Hematopoietic multipotent progenitor cell treated with erythropoietin and hydrocortisone succinate and interleukin-3 and kit ligand, for 15 days (in vitro differentiated cells): Measurements from ENCODE around the gene OPA1.
"Not testable (repeated sequence)": the region's sequence is repeated elsewhere in the genome, so short reads cannot be mapped to it uniquely, and the experiment has no call there.

Experiments used
- DNase-seq: peaks from one replicate; pipeline ENCODE4 v3.0.0-alpha.2; 2015; ENCODE audit warnings: low spot score

The OPA1 gene

GRCh38 chr3:193589129-193589528, 3.9 kb upstream of the OPA1 start:
- no peak for DNase-seq

- no peak for DNase-seq
These were observed 3.4 kb upstream of the OPA1 start for GRCh38 chr3:193589616-193590015.

DNA sequence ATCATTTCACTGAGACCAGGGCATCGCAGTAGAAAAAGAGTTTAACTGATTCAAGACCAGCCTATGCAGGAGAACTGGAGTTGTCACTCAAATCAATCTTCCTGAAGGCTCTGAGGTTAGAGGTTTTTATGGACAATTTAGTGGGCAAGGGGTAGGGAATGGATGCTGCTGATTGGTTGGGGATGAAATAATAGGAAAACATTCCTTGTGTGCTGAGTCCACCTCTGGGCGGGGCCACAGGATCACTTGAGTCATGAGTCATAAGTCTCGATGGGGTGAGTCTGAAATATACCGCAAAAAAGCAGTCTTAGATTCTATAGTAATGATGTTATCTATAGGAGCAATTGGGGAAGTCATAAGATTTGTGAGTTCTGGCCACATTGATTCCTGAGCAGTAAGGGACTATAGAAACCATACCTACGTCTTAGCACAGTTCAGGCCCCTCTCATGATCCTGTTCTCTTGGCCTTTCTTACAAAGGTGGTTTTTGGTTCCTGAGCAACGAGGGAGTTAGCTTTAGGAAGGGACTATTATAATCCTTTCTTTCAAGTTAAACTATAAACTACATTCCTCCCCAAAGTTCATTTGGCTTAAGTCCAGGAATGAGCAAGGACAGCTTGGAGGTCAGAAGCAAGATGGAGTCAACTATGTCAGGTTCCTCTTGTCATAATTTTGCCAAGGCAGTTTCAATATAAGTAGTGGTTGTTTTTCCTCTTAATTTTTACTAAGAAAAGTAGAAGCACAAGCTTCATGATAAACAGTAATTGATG, 2.7 kb upstream of the OPA1 start:
- DNase-seq, result no peak

- DNase-seq, result peak; percentile 33
These were observed 641 bp downstream of the OPA1 start for GRCh38 chr3:193593668-193594030.

DNA sequence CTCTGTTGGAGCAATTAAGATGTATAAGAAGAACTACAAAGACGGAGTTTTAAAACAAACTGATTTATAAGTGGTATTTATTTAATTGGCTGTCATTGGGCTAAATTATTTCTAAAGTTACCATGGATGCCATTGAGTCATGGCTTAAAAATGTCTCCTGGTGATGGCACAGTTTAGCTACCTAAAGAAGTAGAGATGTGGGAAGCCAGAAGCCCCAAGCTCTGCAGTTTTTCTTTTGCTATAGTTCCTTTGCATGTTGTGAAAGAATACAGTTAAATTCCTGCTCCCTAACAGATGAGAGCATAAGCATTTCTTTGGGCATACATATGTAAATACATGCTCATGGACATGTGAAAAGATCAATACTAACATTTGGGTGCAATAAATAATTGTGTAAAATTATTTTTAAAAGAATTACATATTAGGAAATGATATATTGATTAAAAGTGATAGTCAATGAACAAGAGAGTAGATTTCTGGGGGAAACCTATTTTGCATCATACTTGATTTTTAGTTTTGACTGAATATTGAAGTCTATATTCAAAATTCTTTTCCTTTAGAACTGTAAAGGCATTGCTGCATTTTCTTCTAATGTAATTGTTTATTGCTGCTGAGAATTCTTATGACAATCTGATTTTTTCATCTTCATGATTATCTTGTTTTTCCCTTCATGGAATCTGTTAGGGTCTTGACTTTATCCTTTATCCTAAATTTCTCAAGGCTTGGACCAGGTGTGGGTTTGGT, 2.1 kb downstream of the OPA1 start:
- DNase-seq, result no peak

DNA sequence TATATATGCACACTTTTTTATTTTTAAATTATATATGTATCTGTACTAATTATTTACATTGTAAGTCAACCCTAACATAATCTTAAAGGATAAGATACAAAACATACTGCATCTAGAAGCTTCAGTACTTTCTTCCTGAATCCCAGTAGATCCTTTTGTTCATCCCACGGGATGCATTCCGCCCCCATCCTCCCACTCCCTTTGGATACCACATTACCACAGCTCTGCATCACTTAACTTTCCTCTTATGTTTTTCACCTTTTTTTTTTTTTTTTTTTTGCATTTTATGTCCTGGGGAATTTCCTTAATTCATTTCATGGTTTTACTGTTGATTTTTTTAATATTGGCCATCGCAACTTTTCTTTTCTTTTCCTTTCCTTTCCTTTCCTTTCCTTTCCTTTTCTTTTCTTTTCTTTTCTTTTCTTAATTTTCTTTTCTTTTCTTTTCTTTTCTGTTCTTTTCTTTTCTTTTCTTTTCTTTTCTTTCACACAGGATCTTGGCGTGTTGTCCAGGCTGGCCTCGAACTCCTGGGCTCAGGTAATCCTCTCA, 3.0 kb downstream of the OPA1 start:
- no peak for DNase-seq

- no peak for DNase-seq
These were observed 5.2 kb downstream of the OPA1 start for GRCh38 chr3:193598202-193598601.

GRCh38 chr3:193599393-193599792, 6.4 kb downstream of the OPA1 start:
- DNase-seq, result no peak

- peak; percentile 87 for DNase-seq
These were observed 12.9 kb downstream of the OPA1 start for GRCh38 chr3:193605876-193606275.

DNA sequence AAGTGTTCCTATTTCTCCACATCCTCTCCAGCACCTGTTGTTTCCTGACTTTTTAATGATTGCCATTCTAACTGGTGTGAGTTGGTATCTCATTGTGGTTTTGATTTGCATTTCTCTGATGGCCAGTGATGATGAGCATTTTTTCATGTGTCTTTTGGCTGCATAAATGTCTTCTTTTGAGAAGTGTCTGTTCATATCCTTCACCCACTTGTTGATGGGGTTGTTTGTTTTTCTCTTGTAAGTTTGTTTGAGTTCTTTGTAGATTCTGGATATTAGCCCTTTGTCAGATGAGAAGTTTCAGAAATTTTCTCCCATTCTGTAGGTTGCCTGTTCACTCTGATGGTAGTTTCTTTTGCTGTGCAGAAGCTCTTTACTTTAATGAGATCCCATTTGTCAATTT, 13.9 kb downstream of the OPA1 start:
- DNase-seq, result not testable (repeated sequence)

DNA sequence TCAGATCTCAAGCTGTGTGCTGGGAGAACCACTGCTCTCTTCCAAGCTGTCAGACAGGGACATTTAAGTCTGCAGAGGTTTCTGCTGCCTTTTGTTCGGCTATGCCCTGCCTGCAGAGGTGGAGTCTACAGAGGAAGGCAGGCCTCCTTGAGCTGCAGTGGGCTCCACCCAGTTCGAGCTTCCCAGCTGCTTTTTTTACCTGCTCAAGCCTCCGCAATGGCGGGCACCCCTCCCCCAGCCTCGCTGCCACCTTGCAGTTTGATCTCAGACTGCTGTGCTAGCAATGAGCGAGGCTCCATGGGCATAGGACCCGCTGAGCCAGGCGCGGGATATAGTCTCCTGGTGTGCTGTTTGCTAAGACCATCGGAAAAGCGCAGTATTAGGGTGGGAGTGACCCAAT, 17.5 kb downstream of the OPA1 start:
- not testable (repeated sequence) for DNase-seq

GRCh38 chr3:193614430-193614829, 21.4 kb downstream of the OPA1 start:
- DNase-seq, result no peak

DNA sequence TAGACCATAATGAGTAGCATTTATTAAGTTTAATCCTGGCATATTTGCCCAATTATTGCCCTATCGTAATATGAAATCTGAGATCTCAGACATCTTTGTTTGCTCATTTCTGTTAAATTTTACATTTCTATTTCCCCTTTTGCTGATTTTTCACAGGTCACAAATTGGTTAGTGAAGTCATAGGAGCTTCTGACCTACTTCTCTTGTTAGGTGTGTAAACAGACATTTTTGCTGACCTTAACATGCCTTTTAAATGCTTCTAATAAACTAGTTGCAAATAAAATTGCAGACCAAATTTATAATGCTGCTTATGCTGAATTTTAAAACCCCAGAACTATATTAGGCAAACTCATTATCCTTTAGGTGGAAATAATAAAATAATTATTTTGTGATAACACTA, 24.6 kb downstream of the OPA1 start:
- DNase-seq, result no peak

DNA sequence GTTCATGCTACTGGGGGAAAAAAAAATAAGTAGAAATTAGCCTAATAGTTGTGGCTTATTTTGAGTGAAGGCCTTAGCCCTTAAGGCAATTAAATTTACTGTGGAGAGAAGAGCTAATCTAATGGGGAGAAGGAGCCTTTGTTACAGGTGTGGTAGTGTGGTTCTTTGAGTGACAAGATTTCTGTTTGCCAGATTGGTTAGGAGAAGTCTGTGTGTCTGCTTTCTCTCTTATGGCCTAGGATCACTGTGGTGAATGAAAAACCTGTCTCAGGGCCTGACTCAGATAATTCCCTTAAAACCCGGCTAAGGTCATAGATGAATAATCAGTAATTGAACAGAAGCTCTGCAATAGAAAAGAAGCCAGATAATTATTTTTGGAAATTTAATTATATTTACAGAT, 27.0 kb downstream of the OPA1 start:
- DNase-seq, result no peak

DNA sequence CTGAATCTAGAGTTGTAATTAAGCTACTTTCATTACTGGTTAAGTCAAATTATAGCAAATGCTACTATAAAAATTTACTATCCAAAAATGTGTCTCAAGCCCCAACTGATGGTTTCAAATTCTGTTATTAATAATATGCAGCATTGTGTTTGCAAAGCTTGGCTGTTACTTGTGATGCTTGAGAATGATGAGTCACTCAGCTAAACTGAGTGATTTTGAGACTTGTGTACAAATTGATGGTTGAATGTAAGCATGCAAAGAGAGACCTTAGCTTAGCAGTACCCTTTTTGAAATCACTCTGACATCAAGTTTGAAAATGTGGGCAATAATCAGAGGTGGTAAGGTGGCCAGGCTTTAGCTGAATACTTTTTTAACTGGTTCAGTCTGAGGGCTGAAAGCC, 27.6 kb downstream of the OPA1 start:
- DNase-seq, result no peak

DNA sequence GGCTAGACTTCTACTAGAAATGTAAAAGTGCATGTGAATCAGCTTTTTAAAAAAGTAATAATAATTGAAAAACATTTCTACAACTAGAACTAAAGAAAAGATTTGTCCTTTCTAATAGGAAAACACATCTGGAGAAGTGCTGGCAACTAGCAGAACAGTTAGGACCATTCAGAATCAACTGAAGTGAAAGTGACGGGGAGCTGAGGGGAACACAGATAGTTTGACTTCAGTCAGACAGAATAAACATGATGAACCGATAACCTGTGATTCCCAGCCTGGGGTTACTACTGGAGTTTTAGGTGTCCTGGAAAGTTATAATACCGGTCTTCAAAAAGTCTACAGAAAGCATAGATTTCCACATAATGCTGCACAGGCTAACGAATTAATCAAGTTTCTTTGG, 28.1 kb downstream of the OPA1 start:
- no peak for DNase-seq

DNA sequence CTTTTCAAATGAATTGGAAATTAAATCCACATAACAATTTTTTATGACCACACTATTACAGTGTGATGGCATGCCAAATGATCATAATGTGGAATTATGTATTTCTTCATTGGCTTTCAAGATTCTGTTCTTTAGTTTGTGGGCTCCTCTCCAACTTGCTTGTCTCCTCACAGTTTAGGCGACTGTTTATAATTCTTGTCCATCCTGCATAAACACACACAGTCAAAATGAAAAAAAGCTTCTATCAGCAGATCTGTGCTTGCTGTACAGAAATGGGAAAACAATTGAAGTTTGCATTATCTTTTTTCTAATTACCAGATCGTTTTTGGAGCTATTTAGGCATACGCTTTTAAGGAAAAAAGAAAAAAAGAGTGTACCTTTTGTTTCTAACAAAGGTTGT, 37.0 kb downstream of the OPA1 start:
- no peak for DNase-seq

DNA sequence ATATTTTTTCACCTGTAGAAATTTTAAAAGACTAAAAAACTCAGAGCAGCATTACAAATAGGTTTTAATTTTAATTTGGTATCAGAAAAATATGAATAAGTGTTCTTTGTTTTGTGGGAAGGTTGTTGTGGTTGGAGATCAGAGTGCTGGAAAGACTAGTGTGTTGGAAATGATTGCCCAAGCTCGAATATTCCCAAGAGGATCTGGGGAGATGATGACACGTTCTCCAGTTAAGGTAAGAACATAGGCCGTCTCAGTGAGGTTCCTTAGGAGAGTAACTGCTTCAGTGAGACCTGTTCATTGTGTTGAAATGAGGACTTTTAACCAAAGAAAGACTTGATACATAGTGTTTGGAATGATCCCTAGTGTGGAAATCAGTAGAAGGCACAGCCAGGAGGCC, 44.8 kb downstream of the OPA1 start:
- DNase-seq, result no peak

- no peak for DNase-seq
These were observed 45.8 kb downstream of the OPA1 start for GRCh38 chr3:193638833-193639232.

GRCh38 chr3:193640165-193640715, 47.2 kb downstream of the OPA1 start:
- no peak for DNase-seq

GRCh38 chr3:193640728-193641439, 47.9 kb downstream of the OPA1 start:
- DNase-seq, result no peak

DNA sequence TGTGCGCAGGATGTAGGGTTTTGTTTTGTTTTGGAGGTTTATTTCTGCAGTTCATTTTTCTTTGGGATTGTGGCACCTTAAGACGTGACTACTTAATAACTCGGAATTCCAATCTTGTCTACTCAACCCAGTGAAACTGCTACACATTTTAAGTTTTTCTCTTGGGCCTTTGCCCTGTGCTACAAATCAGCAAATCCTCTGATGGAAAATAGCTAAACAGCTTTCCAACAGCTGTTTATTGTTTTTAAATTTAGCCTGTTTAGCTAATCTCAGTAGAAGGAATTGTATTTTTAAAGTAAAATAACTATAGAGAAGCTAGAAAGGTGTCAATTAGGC, 48.4 kb downstream of the OPA1 start:
- no peak for DNase-seq

DNA sequence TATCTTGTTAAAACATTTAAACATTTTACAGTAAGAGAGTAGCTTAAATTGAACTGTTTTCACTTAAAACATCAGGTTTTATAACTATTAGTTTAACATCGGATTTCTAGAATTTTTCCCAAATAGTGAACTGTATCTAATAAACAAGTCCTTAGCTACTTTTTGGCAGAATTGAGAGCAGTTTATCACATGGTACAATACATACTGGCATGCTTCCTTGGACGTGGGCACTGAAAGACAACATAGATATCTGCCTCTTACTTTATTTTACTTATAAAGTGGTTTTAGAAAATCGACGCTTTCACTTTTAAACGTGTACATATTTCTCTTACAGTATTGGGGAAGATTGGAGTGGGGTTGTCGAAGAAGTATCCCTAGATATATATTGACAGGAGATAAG, 52.8 kb downstream of the OPA1 start:
- DNase-seq, result no peak
